HEK293 (cell line): ENCODE data around the gene TRAFD1.
"Not testable (repeated sequence)": the region's sequence is repeated elsewhere in the genome, so short reads cannot be mapped to it uniquely, and the experiment has no call there.

Experiments
- CTCF ChIP-seq: fragments of 450-650 bp; formaldehyde crosslinking; IDR thresholded peaks from 2 replicates; pipeline ENCODE4 v1.5.1; 2016; ENCODE audit warnings: missing biosample characterization, missing genetic modification characterization
- ELK4 ChIP-seq: IDR thresholded peaks from 2 replicates; pipeline ENCODE4 v1.6.1; 2011; ENCODE audit warnings: mild to moderate bottlenecking, low read depth, low read length, borderline replicate concordance
- HOXA7 ChIP-seq: sonication (generic); formaldehyde crosslinking; IDR thresholded peaks from 2 replicates; pipeline ENCODE4 v1.8.1; 2022; ENCODE audit warnings: missing genetic modification reagents, borderline replicate concordance
- PRDM4 ChIP-seq: fragments of 450-650 bp; formaldehyde crosslinking; IDR thresholded peaks from 2 replicates; pipeline ENCODE4 v1.5.1; 2017; ENCODE audit warnings: missing biosample characterization, missing genetic modification characterization
- ZBTB26 ChIP-seq: fragments of 450-650 bp; formaldehyde crosslinking; optimal IDR thresholded peaks from 2 replicates; pipeline ENCODE3; 2016; ENCODE audit warnings: missing biosample characterization, mild to moderate bottlenecking, missing genetic modification characterization
- ZNF10 ChIP-seq: fragments of 450-650 bp; formaldehyde crosslinking; IDR thresholded peaks from 2 replicates; pipeline ENCODE4 v1.5.1; 2017; ENCODE audit warnings: missing biosample characterization, missing genetic modification characterization
- ZNF121 ChIP-seq: fragments of 450-650 bp; formaldehyde crosslinking; IDR thresholded peaks from 2 replicates; pipeline ENCODE4 v1.5.1; 2016; ENCODE audit warnings: missing biosample characterization, missing genetic modification characterization
- ZNF501 ChIP-seq: fragments of 450-650 bp; formaldehyde crosslinking; IDR thresholded peaks from 2 replicates; pipeline ENCODE4 v1.5.1; 2016; ENCODE audit warnings: missing biosample characterization, missing genetic modification characterization
- ZNF561 ChIP-seq: fragments of 450-650 bp; IDR thresholded peaks from 2 replicates; pipeline ENCODE4 v1.5.1; 2018; ENCODE audit warnings: missing biosample characterization, missing genetic modification characterization, borderline replicate concordance
- ZNF585B ChIP-seq: fragments of 450-650 bp; formaldehyde crosslinking; IDR thresholded peaks from 2 replicates; pipeline ENCODE4 v1.5.1; 2016; ENCODE audit warnings: missing biosample characterization, missing genetic modification characterization
- ZNF621 ChIP-seq: fragments of 450-650 bp; formaldehyde crosslinking; IDR thresholded peaks from 2 replicates; pipeline ENCODE4 v1.5.1; 2017; ENCODE audit warnings: missing biosample characterization, missing genetic modification characterization
- ZNF670 ChIP-seq: fragments of 450-650 bp; formaldehyde crosslinking; IDR thresholded peaks from 2 replicates; pipeline ENCODE4 v1.5.1; 2016; ENCODE audit warnings: missing biosample characterization, missing genetic modification characterization, low read depth
- ZNF76 ChIP-seq: fragments of 450-650 bp; formaldehyde crosslinking; IDR thresholded peaks from 2 replicates; pipeline ENCODE4; 2016; ENCODE audit warnings: low read depth, missing biosample characterization, missing genetic modification characterization, borderline replicate concordance
- ZNF792 ChIP-seq: fragments of 450-650 bp; formaldehyde crosslinking; IDR thresholded peaks from 2 replicates; pipeline ENCODE4 v1.5.1; 2016; ENCODE audit warnings: missing biosample characterization, missing genetic modification characterization

GRCh38 chr12:112158461-112159145 is 33.2 kb downstream of the TRAFD1 start:
- not testable (repeated sequence) for TF ChIP-seq ZNF792 (tag by site-specific recombination); ZNF501 (tag by site-specific recombination); ZNF76; ZNF621 (tag by site-specific recombination); ZNF561 (tag by site-specific recombination); HOXA7 (CRISPR knock-in tag); ZNF10 (tag by site-specific recombination); CTCF (tag by site-specific recombination); ELK4; ZNF670 (tag by site-specific recombination); PRDM4 (tag by site-specific recombination); ZBTB26; ZNF121 (tag by site-specific recombination); ZNF585B (tag by site-specific recombination)
